Gastrocnemius medialis (tissue), 4 donors: Measurements from ENCODE around the gene GRIA1.

Experiments used
- POLR2A ChIP-seq, 2 donors: fragments of 450-650 bp; IDR thresholded peaks; one replicate each; pipeline ENCODE4 v1.6.1; 2017; ENCODE audit warnings: antibody characterized with exemption in 2 of 2, mild to moderate bottlenecking in 2 of 2, moderate library complexity in 2 of 2
- TF ChIP-seq, protein P1 (sequence below), 5 experiments: fragments of 450-650 bp in 3 of 5; fragments of 200-600 bp in 2 of 5; sonication (generic) in 2 of 5; IDR thresholded peaks in 4 of 5; conservative IDR thresholded peaks in 1 of 5; 1 replicate in 4 of 5; 2 replicates in 1 of 5; pipeline ENCODE4 v1.5.1; 2016 to 2019; ENCODE audit warnings: antibody characterized with exemption in 5 of 5, mild to moderate bottlenecking in 3 of 5, moderate library complexity in 3 of 5

DNA sequence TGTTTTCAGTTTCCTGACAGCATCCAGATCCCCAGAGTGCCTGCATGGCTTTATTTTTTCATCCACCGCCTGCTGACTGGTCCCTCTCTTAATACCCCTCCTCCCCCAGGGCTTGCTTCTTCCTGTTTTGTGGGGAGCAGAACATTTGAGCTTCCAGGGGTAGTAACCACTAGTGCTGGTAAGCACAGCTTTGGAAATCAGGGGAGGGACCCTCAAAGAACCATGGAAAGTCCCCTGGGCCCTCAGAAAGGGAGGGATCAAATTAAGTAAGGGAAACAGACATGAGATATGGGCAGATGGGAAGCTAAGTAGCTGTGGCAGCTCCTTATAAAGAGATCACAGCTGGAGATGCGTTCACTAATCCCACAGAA is 26.8 kb downstream of the GRIA1 start:
- TF ChIP-seq, protein P1, sequence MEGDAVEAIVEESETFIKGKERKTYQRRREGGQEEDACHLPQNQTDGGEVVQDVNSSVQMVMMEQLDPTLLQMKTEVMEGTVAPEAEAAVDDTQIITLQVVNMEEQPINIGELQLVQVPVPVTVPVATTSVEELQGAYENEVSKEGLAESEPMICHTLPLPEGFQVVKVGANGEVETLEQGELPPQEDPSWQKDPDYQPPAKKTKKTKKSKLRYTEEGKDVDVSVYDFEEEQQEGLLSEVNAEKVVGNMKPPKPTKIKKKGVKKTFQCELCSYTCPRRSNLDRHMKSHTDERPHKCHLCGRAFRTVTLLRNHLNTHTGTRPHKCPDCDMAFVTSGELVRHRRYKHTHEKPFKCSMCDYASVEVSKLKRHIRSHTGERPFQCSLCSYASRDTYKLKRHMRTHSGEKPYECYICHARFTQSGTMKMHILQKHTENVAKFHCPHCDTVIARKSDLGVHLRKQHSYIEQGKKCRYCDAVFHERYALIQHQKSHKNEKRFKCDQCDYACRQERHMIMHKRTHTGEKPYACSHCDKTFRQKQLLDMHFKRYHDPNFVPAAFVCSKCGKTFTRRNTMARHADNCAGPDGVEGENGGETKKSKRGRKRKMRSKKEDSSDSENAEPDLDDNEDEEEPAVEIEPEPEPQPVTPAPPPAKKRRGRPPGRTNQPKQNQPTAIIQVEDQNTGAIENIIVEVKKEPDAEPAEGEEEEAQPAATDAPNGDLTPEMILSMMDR (IDR thresholded peaks at IDR 0.05 in 4 of 5, conservative IDR thresholded peaks at IDR 0.05 in 1 of 5): no peak
- TF ChIP-seq POLR2A (IDR thresholded peaks at IDR 0.05): no peak
